ENCODE measurements around the gene CILP.

The CILP gene

GRCh38 chr15:65210770-65211481 is at the start of gene CILP:
Gene CILP, minus strand, starts transcription at chr15:65211473. Its CDS starts 1,718 bp downstream, at chr15:65209755.
- Histone ChIP-seq H3K27ac (ENCODE audit: low read length) (no peak within 1 kb of the TSS), H3K4me1 (ENCODE audit: control insufficient read depth, low read depth, low read length) (no peaks in the 10 kb centered on the region), H3K27me3 (ENCODE audit: control insufficient read depth, insufficient read depth, low read length) (no peaks in the 10 kb centered on the region), H3K36me3 (ENCODE audit: control insufficient read depth, low read depth, low read length) (no peaks in the 10 kb centered on the region), H3K9ac (ENCODE audit: low read length) (no peak within 1 kb of the TSS), H3K9me3 (ENCODE audit: control insufficient read depth, low read depth, low read length) (no peaks in the 10 kb centered on the region), H3K4me3 (ENCODE audit: low read length) (no peak within 1 kb of the TSS)

- no peak overlapping the region for H3K9ac ChIP-seq (ENCODE audit: low read length)
- H3K27me3 ChIP-seq (ENCODE audit: control insufficient read depth, insufficient read depth, low read length), result no peaks in the 10 kb centered on the region
- peaks cover 11% of the 10 kb centered on the region for H3K4me1 ChIP-seq (ENCODE audit: control insufficient read depth, low read depth, low read length)
- no peak overlapping the region for H3K4me3 ChIP-seq (ENCODE audit: low read length)
- H3K36me3 ChIP-seq (ENCODE audit: control insufficient read depth, low read depth, low read length), result peaks cover 6% of the 10 kb centered on the region
- no peaks in the 10 kb centered on the region for H3K9me3 ChIP-seq (ENCODE audit: control insufficient read depth, low read depth, low read length)
- H3K27ac ChIP-seq (ENCODE audit: low read length), result no peak overlapping the region
Measured at GRCh38 chr15:65260968-65261367, 49.7 kb upstream of the CILP start.

GRCh38 chr15:65259367-65259797 is 48.1 kb upstream of the CILP start:
- H3K36me3 ChIP-seq (ENCODE audit: control insufficient read depth, low read depth, low read length), result peaks cover 6% of the 10 kb centered on the region

GRCh38 chr15:65258375-65259262 is 47.3 kb upstream of the CILP start:
- H3K27me3 ChIP-seq (ENCODE audit: control insufficient read depth, insufficient read depth, low read length), result no peaks in the 10 kb centered on the region
- no peak overlapping the region for H3K27ac ChIP-seq (ENCODE audit: low read length)
- no peaks in the 10 kb centered on the region for H3K9me3 ChIP-seq (ENCODE audit: control insufficient read depth, low read depth, low read length)
- no peaks in the 10 kb centered on the region for H3K4me1 ChIP-seq (ENCODE audit: control insufficient read depth, low read depth, low read length)
- H3K9ac ChIP-seq (ENCODE audit: low read length), result no peak overlapping the region
- no peak overlapping the region for H3K4me3 ChIP-seq (ENCODE audit: low read length)
- H3K36me3 ChIP-seq (ENCODE audit: control insufficient read depth, low read depth, low read length), result peaks cover 6% of the 10 kb centered on the region

More at GRCh38 chr15:65259367-65259797, 48.1 kb upstream of the CILP start:
- Histone ChIP-seq H3K27me3 (ENCODE audit: control insufficient read depth, insufficient read depth, low read length) (no peaks in the 10 kb centered on the region), H3K27ac (ENCODE audit: low read length) (no peak overlapping the region), H3K9me3 (ENCODE audit: control insufficient read depth, low read depth, low read length) (no peaks in the 10 kb centered on the region), H3K9ac (ENCODE audit: low read length) (no peak overlapping the region), H3K4me3 (ENCODE audit: low read length) (no peak overlapping the region), H3K4me1 (ENCODE audit: control insufficient read depth, low read depth, low read length) (no peaks in the 10 kb centered on the region)

GRCh38 chr15:65255486-65256140 is 44.3 kb upstream of the CILP start:
- Histone ChIP-seq H3K27ac (ENCODE audit: low read length) (no peak overlapping the region), H3K27me3 (ENCODE audit: control insufficient read depth, insufficient read depth, low read length) (no peaks in the 10 kb centered on the region), H3K9me3 (ENCODE audit: control insufficient read depth, low read depth, low read length) (no peaks in the 10 kb centered on the region), H3K36me3 (ENCODE audit: control insufficient read depth, low read depth, low read length) (peaks cover 6% of the 10 kb centered on the region), H3K4me3 (ENCODE audit: low read length) (no peak overlapping the region), H3K9ac (ENCODE audit: low read length) (no peak overlapping the region), H3K4me1 (ENCODE audit: control insufficient read depth, low read depth, low read length) (no peaks in the 10 kb centered on the region)

- H3K9me3 ChIP-seq (ENCODE audit: control insufficient read depth, low read depth, low read length), result no peaks in the 10 kb centered on the region
- no peaks in the 10 kb centered on the region for H3K27me3 ChIP-seq (ENCODE audit: control insufficient read depth, insufficient read depth, low read length)
- no peaks in the 10 kb centered on the region for H3K4me1 ChIP-seq (ENCODE audit: control insufficient read depth, low read depth, low read length)
- H3K4me3 ChIP-seq (ENCODE audit: low read length), result no peak overlapping the region
- no peak overlapping the region for H3K9ac ChIP-seq (ENCODE audit: low read length)
- H3K27ac ChIP-seq (ENCODE audit: low read length), result no peak overlapping the region
- H3K36me3 ChIP-seq (ENCODE audit: control insufficient read depth, low read depth, low read length), result no peaks in the 10 kb centered on the region
Measured at GRCh38 chr15:65254758-65255157, 43.5 kb upstream of the CILP start.

GRCh38 chr15:65254356-65254755 is 43.1 kb upstream of the CILP start:
- Histone ChIP-seq H3K27me3 (ENCODE audit: control insufficient read depth, insufficient read depth, low read length) (no peaks in the 10 kb centered on the region), H3K4me1 (ENCODE audit: control insufficient read depth, low read depth, low read length) (no peaks in the 10 kb centered on the region), H3K36me3 (ENCODE audit: control insufficient read depth, low read depth, low read length) (no peaks in the 10 kb centered on the region), H3K27ac (ENCODE audit: low read length) (no peak overlapping the region), H3K9me3 (ENCODE audit: control insufficient read depth, low read depth, low read length) (no peaks in the 10 kb centered on the region), H3K4me3 (ENCODE audit: low read length) (no peak overlapping the region), H3K9ac (ENCODE audit: low read length) (no peak overlapping the region)

- H3K36me3 ChIP-seq (ENCODE audit: control insufficient read depth, low read depth, low read length), result no peaks in the 10 kb centered on the region
- no peaks in the 10 kb centered on the region for H3K27me3 ChIP-seq (ENCODE audit: control insufficient read depth, insufficient read depth, low read length)
- H3K4me3 ChIP-seq (ENCODE audit: low read length), result no peak overlapping the region
- no peak overlapping the region for H3K27ac ChIP-seq (ENCODE audit: low read length)
- H3K9me3 ChIP-seq (ENCODE audit: control insufficient read depth, low read depth, low read length), result no peaks in the 10 kb centered on the region
- H3K4me1 ChIP-seq (ENCODE audit: control insufficient read depth, low read depth, low read length), result no peaks in the 10 kb centered on the region
- no peak overlapping the region for H3K9ac ChIP-seq (ENCODE audit: low read length)
Measured at GRCh38 chr15:65249641-65250040, 38.4 kb upstream of the CILP start.

- H3K9me3 ChIP-seq (ENCODE audit: control insufficient read depth, low read depth, low read length), result no peaks in the 10 kb centered on the region
- no peak overlapping the region for H3K4me3 ChIP-seq (ENCODE audit: low read length)
- H3K27me3 ChIP-seq (ENCODE audit: control insufficient read depth, insufficient read depth, low read length), result no peaks in the 10 kb centered on the region
- H3K9ac ChIP-seq (ENCODE audit: low read length), result no peak overlapping the region
- H3K4me1 ChIP-seq (ENCODE audit: control insufficient read depth, low read depth, low read length), result no peaks in the 10 kb centered on the region
- no peaks in the 10 kb centered on the region for H3K36me3 ChIP-seq (ENCODE audit: control insufficient read depth, low read depth, low read length)
- no peak overlapping the region for H3K27ac ChIP-seq (ENCODE audit: low read length)
Measured at GRCh38 chr15:65248511-65249255, 37.4 kb upstream of the CILP start.

- Histone ChIP-seq H3K9me3 (ENCODE audit: control insufficient read depth, low read depth, low read length) (no peaks in the 10 kb centered on the region), H3K27me3 (ENCODE audit: control insufficient read depth, insufficient read depth, low read length) (no peaks in the 10 kb centered on the region), H3K27ac (ENCODE audit: low read length) (no peak overlapping the region), H3K4me1 (ENCODE audit: control insufficient read depth, low read depth, low read length) (no peaks in the 10 kb centered on the region), H3K4me3 (ENCODE audit: low read length) (no peak overlapping the region), H3K36me3 (ENCODE audit: control insufficient read depth, low read depth, low read length) (no peaks in the 10 kb centered on the region), H3K9ac (ENCODE audit: low read length) (no peak overlapping the region)
Measured at GRCh38 chr15:65246939-65247338, 35.7 kb upstream of the CILP start.

All from iPS-18a (cell line).